ENCODE measurements around the gene ARHGAP10.

GRCh38 chr4:148034813-148035212, 302.9 kb downstream of the ARHGAP10 start:
- no peak for TF ChIP-seq CTCF (IDR thresholded peaks at IDR 0.05)
- no peak for TF ChIP-seq POLR2A (IDR thresholded peaks at IDR 0.05)
- TF ChIP-seq EP300 (IDR thresholded peaks at IDR 0.05) = no peak
